Neural progenitor cell (in vitro differentiated cells): Measurements from ENCODE around the gene HSD17B1. TPM values are rescaled to one million over a fixed set of nuclear protein-coding genes. Genes with fewer than 3 reads are reported as not detected.

Experiments used
- DNase-seq: peaks from one replicate; pipeline ENCODE4 v3.0.0-alpha.2; 2016; ENCODE audit warnings: low spot score
- H2AFZ ChIP-seq: fragments of 200-600 bp; sonication (generic); replicated peaks from 2 replicates; pipeline ENCODE4 v1.6.1; 2016; ENCODE audit warnings: antibody characterized with exemption
- H3F3A ChIP-seq: fragments of 200-600 bp; sonication (generic); 2 replicates; pipeline ENCODE4 v1.6.1; 2016; ENCODE audit warnings: antibody characterized with exemption, low read depth
- H3K27ac ChIP-seq: fragments of 200-600 bp; sonication (generic); 2 replicates; pipeline ENCODE4 v1.5.1; 2016; ENCODE audit warnings: mild to moderate bottlenecking
- H3K27me3 ChIP-seq: fragments of 200-600 bp; sonication (generic); 2 replicates; pipeline ENCODE4 v1.6.1; 2016; ENCODE audit warnings: mild to moderate bottlenecking, moderate library complexity
- H3K36me3 ChIP-seq: fragments of 200-600 bp; sonication (generic); 2 replicates; pipeline ENCODE4 v1.5.1; 2016
- H3K4me1 ChIP-seq: fragments of 200-600 bp; sonication (generic); 2 replicates; pipeline ENCODE4 v1.6.1; 2016; ENCODE audit warnings: mixed run types
- H3K4me2 ChIP-seq: fragments of 200-600 bp; sonication (generic); 2 replicates; pipeline ENCODE4 v1.6.1; 2016
- H3K4me3 ChIP-seq: fragments of 200-600 bp; sonication (generic); 2 replicates; pipeline ENCODE4 v1.5.1; 2016
- H3K79me2 ChIP-seq: fragments of 200-600 bp; sonication (generic); 2 replicates; pipeline ENCODE4 v1.6.1; 2016; ENCODE audit warnings: low read depth
- H3K9ac ChIP-seq: fragments of 200-600 bp; sonication (generic); 2 replicates; pipeline ENCODE4 v1.6.1; 2016
- H3K9me3 ChIP-seq: fragments of 200-600 bp; sonication (generic); 2 replicates; pipeline ENCODE4 v1.5.1; 2016; ENCODE audit warnings: low read depth
- H4K20me1 ChIP-seq: fragments of 200-600 bp; sonication (generic); 2 replicates; pipeline ENCODE4 v1.6.1; 2016; ENCODE audit warnings: low read depth
- H3K27ac Mint-ChIP-seq: 3 replicates; pipeline ENCODE4 v1.8.0; 2021; ENCODE audit warnings: mixed read lengths
- H3K27me3 Mint-ChIP-seq: 2 replicates; pipeline ENCODE4 v1.8.0; 2022; ENCODE audit warnings: low read depth, mild to moderate bottlenecking, inconsistent platforms, moderate library complexity, mixed read lengths; ENCODE audit not compliant: insufficient read depth
- H3K36me3 Mint-ChIP-seq: 3 replicates; pipeline ENCODE4 v1.8.0; 2021; ENCODE audit warnings: mixed read lengths
- H3K4me1 Mint-ChIP-seq: 3 replicates; pipeline ENCODE4 v1.8.0; 2021; ENCODE audit warnings: mixed read lengths
- H3K4me3 Mint-ChIP-seq: 3 replicates; pipeline ENCODE4 v1.8.0; 2021; ENCODE audit warnings: mild to moderate bottlenecking, moderate library complexity, mixed read lengths
- H3K9me3 Mint-ChIP-seq: 3 replicates; pipeline ENCODE4 v1.8.0; 2020; ENCODE audit warnings: mixed read lengths
- CTCF ChIP-seq: fragments of 200-600 bp; sonication (generic); IDR thresholded peaks from 2 replicates; pipeline ENCODE4 v1.5.1; 2017; ENCODE audit warnings: antibody characterized with exemption, mild to moderate bottlenecking
- EZH2 ChIP-seq: fragments of 200-600 bp; sonication (generic); IDR thresholded peaks from 2 replicates; pipeline ENCODE4 v1.6.1; 2017; ENCODE audit warnings: antibody characterized with exemption, mild to moderate bottlenecking, moderate library complexity
- EZH2phosphoT487 ChIP-seq: fragments of 200-600 bp; sonication (generic); IDR thresholded peaks from 2 replicates; pipeline ENCODE4 v1.6.1; 2017; ENCODE audit warnings: antibody characterized with exemption
- microRNA-seq: library from miRNA; unstranded; fragments of <30 nt; microRNA quantifications from one replicate; pipeline ENCODE4, GENCODE V29; 2016
- total RNA-seq: library from RNA; depleted of rRNA; stranded (reverse); fragments of >200 nt; gene quantifications from 2 replicates; pipeline ENCODE4 v1.2.3, GENCODE V29; 2015; ENCODE audit warnings: low replicate concordance

The HSD17B1 gene
- total RNA-seq, 1 donor from 2014 or later = 2.2 TPM

- Mint-ChIP-seq H3K36me3 (peaks cover 5% of the 10 kb centered on the region), H3K4me1 (no peaks in the 10 kb centered on the region), H3K27me3 (peaks cover 2% of the 10 kb centered on the region), H3K9me3 (no peaks in the 10 kb centered on the region), H3K27ac (no peak overlapping the region), H3K4me3 (no peak overlapping the region)
- H3K9me3 ChIP-seq = no peaks in the 10 kb centered on the region
- H3K9ac ChIP-seq = no peak overlapping the region
- no peak for DNase-seq
- H3K4me1 ChIP-seq = no peaks in the 10 kb centered on the region
- H3K27me3 ChIP-seq = no peaks in the 10 kb centered on the region
- no peak overlapping the region for H3K4me2 ChIP-seq
- no peak overlapping the region for H3K27ac ChIP-seq
- no peak overlapping the region for H3K4me3 ChIP-seq
- H4K20me1 ChIP-seq = peaks cover 7% of the 10 kb centered on the region
- no peaks in the 10 kb centered on the region for H3F3A ChIP-seq
- H2AFZ ChIP-seq = no peak overlapping the region
- H3K79me2 ChIP-seq = peaks cover 35% of the 10 kb centered on the region
- TF ChIP-seq CTCF (no peak), EZH2 (no peak), EZH2phosphoT487 (no peak)
- no peaks in the 10 kb centered on the region for H3K36me3 ChIP-seq
Measured at GRCh38 chr17:42596386-42596785, 43.7 kb downstream of the HSD17B1 start.

- no peak overlapping the region for H2AFZ ChIP-seq
- H3K79me2 ChIP-seq = peaks cover 53% of the 10 kb centered on the region
- Mint-ChIP-seq H3K27ac (no peak overlapping the region), H3K36me3 (peaks cover 8% of the 10 kb centered on the region), H3K27me3 (peaks cover 2% of the 10 kb centered on the region), H3K9me3 (no peaks in the 10 kb centered on the region), H3K4me3 (no peak overlapping the region), H3K4me1 (peaks cover 2% of the 10 kb centered on the region)
- no peak overlapping the region for H3K27ac ChIP-seq
- H4K20me1 ChIP-seq = peaks cover 13% of the 10 kb centered on the region
- H3K27me3 ChIP-seq = no peaks in the 10 kb centered on the region
- no peaks in the 10 kb centered on the region for H3K9me3 ChIP-seq
- H3K4me3 ChIP-seq = no peak overlapping the region
- H3K4me1 ChIP-seq = no peaks in the 10 kb centered on the region
- no peaks in the 10 kb centered on the region for H3K36me3 ChIP-seq
- DNase-seq = no peak
- TF ChIP-seq EZH2phosphoT487 (no peak), CTCF (no peak), EZH2 (no peak)
- H3K4me2 ChIP-seq = no peak overlapping the region
- H3K9ac ChIP-seq = no peak overlapping the region
- no peaks in the 10 kb centered on the region for H3F3A ChIP-seq
Measured at GRCh38 chr17:42598905-42599304, 46.2 kb downstream of the HSD17B1 start.

GRCh38 chr17:42603318-42603717, 50.6 kb downstream of the HSD17B1 start:
- H2AFZ ChIP-seq = no peak overlapping the region
- peaks cover 50% of the 10 kb centered on the region for H4K20me1 ChIP-seq
- no peaks in the 10 kb centered on the region for H3K9me3 ChIP-seq
- peaks cover 5% of the 10 kb centered on the region for H3K27me3 Mint-ChIP-seq
- H3K4me3 Mint-ChIP-seq = no peak overlapping the region
- H3K79me2 ChIP-seq = peaks cover 95% of the 10 kb centered on the region
- peaks cover 5% of the 10 kb centered on the region for H3K36me3 Mint-ChIP-seq
- H3K27ac Mint-ChIP-seq = no peak overlapping the region
- no peaks in the 10 kb centered on the region for H3K9me3 Mint-ChIP-seq
- H3F3A ChIP-seq = peaks cover 4% of the 10 kb centered on the region
- peaks cover 15% of the 10 kb centered on the region for H3K4me1 Mint-ChIP-seq
- no peak overlapping the region for H3K9ac ChIP-seq
- H3K4me3 ChIP-seq = no peak overlapping the region
- TF ChIP-seq EZH2 (no peak), CTCF (no peak), EZH2phosphoT487 (no peak)
- no peak overlapping the region for H3K27ac ChIP-seq
- H3K4me2 ChIP-seq = no peak overlapping the region
- no peaks in the 10 kb centered on the region for H3K36me3 ChIP-seq
- no peak for DNase-seq
- H3K4me1 ChIP-seq = peaks cover 9% of the 10 kb centered on the region
- no peaks in the 10 kb centered on the region for H3K27me3 ChIP-seq

Small RNAs within 50 kb of the gene (microRNA-seq; reads per million reads assigned to microRNA genes)
- gene MIR5010 = 2.5 reads per million, percentile 10 among the genes with 10 or more reads in this experiment

Other genes starting within 250 kb of the HSD17B1 start
- 54.9 and 56.2 TPM in 2 replicates for gene STAT3, start 164.5 kb upstream of the HSD17B1 start, total RNA-seq
- 5.5 and 14.0 TPM in 2 replicates for gene CAVIN1, start 129.7 kb upstream of the HSD17B1 start, total RNA-seq
- gene ATP6V0A1, start 94.0 kb upstream of the HSD17B1 start, total RNA-seq = 30.9 and 40.4 TPM in 2 replicates
- gene NAGLU, start 16.7 kb upstream of the HSD17B1 start, total RNA-seq = 6.2 and 24.7 TPM in 2 replicates
- 6.1 and 21.6 TPM in 2 replicates for gene COASY, start 9.2 kb downstream of the HSD17B1 start, total RNA-seq
- gene MLX, start 14.2 kb downstream of the HSD17B1 start, total RNA-seq = 15.8 and 21.3 TPM in 2 replicates
- gene PSMC3IP, start 24.8 kb downstream of the HSD17B1 start, total RNA-seq = 22.8 and 23.7 TPM in 2 replicates
- gene RETREG3, start 56.5 kb downstream of the HSD17B1 start, total RNA-seq = 23.6 and 38.3 TPM in 2 replicates
- gene TUBG1, start 56.8 kb downstream of the HSD17B1 start, total RNA-seq = 45.7 and 74.9 TPM in 2 replicates
- gene TUBG2, start 106.4 kb downstream of the HSD17B1 start, total RNA-seq = 12.8 and 19.6 TPM in 2 replicates
- 3.4 and 22.8 TPM in 2 replicates for gene PLEKHH3, start 124.1 kb downstream of the HSD17B1 start, total RNA-seq
- gene CCR10, start 128.9 kb downstream of the HSD17B1 start, total RNA-seq = 1.6 TPM in 1 of 2 replicates, not detected in the other
- 15.1 and 29.7 TPM in 2 replicates for gene CNTNAP1, start 129.6 kb downstream of the HSD17B1 start, total RNA-seq
- 47.1 and 48.5 TPM in 2 replicates for gene EZH1, start 192.1 kb downstream of the HSD17B1 start, total RNA-seq
- 0.51 and 5.8 TPM in 2 replicates for gene RAMP2, start 208.3 kb downstream of the HSD17B1 start, total RNA-seq
- 77.5 and 114 TPM in 2 replicates for gene VPS25, start 220.5 kb downstream of the HSD17B1 start, total RNA-seq
- 0.12 TPM in 1 of 2 replicates, not detected in the other for gene WNK4, start 227.7 kb downstream of the HSD17B1 start, total RNA-seq
- 61.2 and 74.5 TPM in 2 replicates for gene COA3, start 245.8 kb downstream of the HSD17B1 start, total RNA-seq
- 0.06 TPM in 1 of 2 replicates, not detected in the other for gene CNTD1, start 245.9 kb downstream of the HSD17B1 start, total RNA-seq